Activated CD8-positive, alpha-beta memory T cell treated with anti-CD3 and anti-CD28 coated beads, Interleukin-2, amount 50 U/mL, for 1 hour (primary cell): ENCODE results near the gene ABCC6.
"Not testable (repeated sequence)": the region's sequence is repeated elsewhere in the genome, so short reads cannot be mapped to it uniquely, and the experiment has no call there.

Source experiments
- DNase-seq: peaks from one replicate; pipeline ENCODE4 v3.0.0-alpha.2; 2020; ENCODE audit errors: extremely low read depth

ABCC6 gene

GRCh38 chr16:16222850-16223661 is at the start of gene ABCC6:
Gene ABCC6, minus strand, starts transcription at chr16:16223494. Its CDS starts 60 bp downstream, at chr16:16223434.
- DNase-seq: not testable (repeated sequence)

- DNase-seq: not testable (repeated sequence)
These were observed 49.4 kb upstream of the ABCC6 start for GRCh38 chr16:16272573-16273221.

GRCh38 chr16:16271658-16272057 is 48.4 kb upstream of the ABCC6 start:
- not testable (repeated sequence) for DNase-seq

GRCh38 chr16:16268185-16268808 is 45.0 kb upstream of the ABCC6 start:
- DNase-seq: not testable (repeated sequence)

- not testable (repeated sequence) for DNase-seq
These were observed 44.4 kb upstream of the ABCC6 start for GRCh38 chr16:16267708-16268107.

GRCh38 chr16:16265044-16265443 is 41.8 kb upstream of the ABCC6 start:
- not testable (repeated sequence) for DNase-seq

- not testable (repeated sequence) for DNase-seq
These were observed 40.7 kb upstream of the ABCC6 start for GRCh38 chr16:16263947-16264346.

GRCh38 chr16:16262954-16263555 is 39.8 kb upstream of the ABCC6 start:
- DNase-seq: not testable (repeated sequence)

- DNase-seq: not testable (repeated sequence)
These were observed 36.7 kb upstream of the ABCC6 start for GRCh38 chr16:16259971-16260370.

- DNase-seq: not testable (repeated sequence)
These were observed 35.5 kb upstream of the ABCC6 start for GRCh38 chr16:16258822-16259221.

- DNase-seq: not testable (repeated sequence)
These were observed 34.1 kb upstream of the ABCC6 start for GRCh38 chr16:16257301-16257923.

- DNase-seq: not testable (repeated sequence)
These were observed 29.1 kb upstream of the ABCC6 start for GRCh38 chr16:16252377-16252776.

- DNase-seq: not testable (repeated sequence)
These were observed 26.5 kb upstream of the ABCC6 start for GRCh38 chr16:16249621-16250330.

- DNase-seq: not testable (repeated sequence)
These were observed 24.1 kb upstream of the ABCC6 start for GRCh38 chr16:16247439-16247838.

GRCh38 chr16:16246578-16247262 is 23.4 kb upstream of the ABCC6 start:
- not testable (repeated sequence) for DNase-seq

GRCh38 chr16:16243886-16244285 is 20.6 kb upstream of the ABCC6 start:
- DNase-seq: not testable (repeated sequence)

GRCh38 chr16:16240667-16241066 is 17.4 kb upstream of the ABCC6 start:
- not testable (repeated sequence) for DNase-seq

GRCh38 chr16:16237738-16238137 is 14.4 kb upstream of the ABCC6 start:
- not testable (repeated sequence) for DNase-seq

- not testable (repeated sequence) for DNase-seq
These were observed 13.8 kb upstream of the ABCC6 start for GRCh38 chr16:16237071-16237470.

- DNase-seq: not testable (repeated sequence)
These were observed 9.4 kb upstream of the ABCC6 start for GRCh38 chr16:16232692-16233061.
